Measurements from ENCODE around the gene BRD4. TPM values are rescaled to one million over a fixed set of nuclear protein-coding genes. Genes with fewer than 3 reads are reported as not detected.

BRD4 gene
- total RNA-seq, 4 donors from 2014 or later, result 39.5 to 87.9 (median 61.2) TPM

DNA sequence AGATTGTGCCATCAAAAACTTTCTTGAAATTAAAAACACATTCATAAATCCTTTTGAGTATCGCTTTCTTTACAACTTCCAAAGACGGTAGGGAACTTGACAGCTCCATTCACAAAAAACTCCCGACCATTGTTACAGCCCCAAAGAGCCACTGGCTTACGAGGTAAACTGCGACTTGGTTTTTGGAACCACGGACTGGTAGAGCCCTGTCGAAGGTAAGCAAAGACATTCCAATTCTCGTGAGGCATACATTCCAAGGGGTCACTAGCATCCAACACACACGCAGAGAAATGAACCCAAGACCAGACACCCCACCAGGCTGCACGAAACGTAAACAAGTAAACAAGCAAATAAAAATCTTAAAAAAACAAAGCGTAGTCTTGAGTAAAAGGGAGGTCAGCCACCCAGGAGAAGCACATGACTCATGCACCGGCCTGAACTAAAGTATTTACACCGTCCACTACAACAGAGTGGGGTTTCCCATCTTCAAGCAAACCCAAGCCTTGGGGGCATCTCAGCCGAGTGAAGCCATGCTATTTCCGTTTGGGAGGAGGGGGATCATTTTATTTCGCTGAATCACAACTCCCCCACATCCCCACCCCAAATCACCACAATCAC is 1.4 kb downstream of the BRD4 start:
- Histone ChIP-seq H3K9me3 (no peaks in the 10 kb centered on the region), H3K27ac (peak overlapping the region; percentile 89 to 94 (median 94)), H3K27me3 (no peaks in the 10 kb centered on the region), H3K36me3 (no peaks in the 10 kb centered on the region), H3K4me3 (peak overlapping the region; percentile 82 to 98 (median 91)), H3K4me1 (peaks cover 17 to 62% (median 47%) of the 10 kb centered on the region in 4 donors)
- in situ Hi-C loops (cut with MboI; ENCODE audit: low pct_ligation_motif_present in 1 of 4, low pct_unique_long_range_greater_than_20kb in 1 of 4, low sequenced_read_pairs in 3 of 4), result no loop called here
- peak; percentile 21 for DNase-seq
- 5 to 6% methylated on average over 11 to 17 of the region's 17 CpGs for WGBS, 2 donors (ENCODE audit: low coverage in 1 of 2)
- TF ChIP-seq POLR2AphosphoS5 (IDR thresholded peaks at IDR 0.05) (peak in 1 of 3 donors; percentile 5), CTCF (IDR thresholded peaks at IDR 0.05) (no peak), EP300 (IDR thresholded peaks at IDR 0.05; ENCODE audit: low read depth) (no peak)
- intact Hi-C loops (cut with DNase I; ENCODE audit: low total_unique reads), result loop anchor here (5.0 kb wide), 1 partner anchor 69 kb away; no protein-coding TSS in a partner anchor

DNA sequence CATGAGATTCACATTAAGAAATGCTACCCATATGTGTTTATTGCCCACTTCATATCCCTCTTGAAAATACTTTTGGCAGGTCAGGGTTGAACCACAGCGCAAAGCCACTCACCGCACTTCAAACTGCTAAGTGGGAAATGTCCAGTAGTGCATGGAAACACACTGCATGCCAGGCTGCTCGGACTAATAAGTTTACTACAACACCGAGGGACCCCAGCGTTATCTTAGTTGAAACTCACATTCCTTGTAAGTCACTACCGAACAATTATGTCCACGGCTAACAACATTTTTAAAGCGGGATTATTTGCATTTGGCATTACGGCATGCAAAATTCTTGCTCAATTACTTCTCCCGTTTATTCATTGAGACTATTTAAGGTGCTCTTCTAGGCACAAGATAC is 4.0 kb downstream of the BRD4 start:
- Histone ChIP-seq H3K4me3 (no peak overlapping the region), H3K4me1 (peaks cover 40 to 83% (median 69%) of the 10 kb centered on the region in 4 donors), H3K27ac (no peak overlapping the region), H3K9me3 (no peaks in the 10 kb centered on the region), H3K27me3 (no peaks in the 10 kb centered on the region), H3K36me3 (no peaks in the 10 kb centered on the region)
- in situ Hi-C loops (cut with MboI; ENCODE audit: low pct_ligation_motif_present in 1 of 4, low pct_unique_long_range_greater_than_20kb in 1 of 4, low sequenced_read_pairs in 3 of 4), result no loop called here
- intact Hi-C loops (cut with DNase I; ENCODE audit: low total_unique reads), result no loop called here
- TF ChIP-seq EP300 (IDR thresholded peaks at IDR 0.05; ENCODE audit: low read depth), result no peak
- no peak for DNase-seq
- 63 to 76% methylated on average over 3 to 10 of the region's 10 CpGs for WGBS, 2 donors (ENCODE audit: low coverage in 1 of 2)

GRCh38 chr19:15324791-15325519 is 7.4 kb downstream of the BRD4 start:
- Histone ChIP-seq H3K4me3 (no peak overlapping the region), H3K36me3 (no peaks in the 10 kb centered on the region), H3K4me1 (peaks cover 58 to 94% (median 69%) of the 10 kb centered on the region in 4 donors), H3K27me3 (no peaks in the 10 kb centered on the region), H3K9me3 (no peaks in the 10 kb centered on the region), H3K27ac (peak overlapping the region in 3 of 4 donors; percentile 17 to 65 (median 45))
- no peak for DNase-seq
- WGBS, 2 donors (ENCODE audit: low coverage in 1 of 2), result 32 to 45% methylated on average over 3 to 6 of the region's 6 CpGs
- peak in 1 of 5 experiments; percentile 2 for TF ChIP-seq CTCF (IDR thresholded peaks at IDR 0.05)
- TF ChIP-seq POLR2AphosphoS5 (IDR thresholded peaks at IDR 0.05), result no peak
- in situ Hi-C loops (cut with MboI; ENCODE audit: low pct_ligation_motif_present in 1 of 4, low pct_unique_long_range_greater_than_20kb in 1 of 4, low sequenced_read_pairs in 3 of 4) (no loop called here), intact Hi-C loops (cut with DNase I; ENCODE audit: low total_unique reads) (no loop called here)

- Histone ChIP-seq H3K4me3 (no peak overlapping the region), H3K36me3 (no peaks in the 10 kb centered on the region), H3K27me3 (no peaks in the 10 kb centered on the region), H3K9me3 (no peaks in the 10 kb centered on the region), H3K27ac (peak overlapping the region; percentile 26 to 65 (median 44)), H3K4me1 (peaks cover 53 to 94% (median 72%) of the 10 kb centered on the region in 4 donors)
- in situ Hi-C loops (cut with MboI; ENCODE audit: low pct_ligation_motif_present in 1 of 4, low pct_unique_long_range_greater_than_20kb in 1 of 4, low sequenced_read_pairs in 3 of 4), result no loop called here
- 23 to 67% methylated on average over 1 to 5 of the region's 5 CpGs for WGBS, 2 donors (ENCODE audit: low coverage in 1 of 2)
- intact Hi-C loops (cut with DNase I; ENCODE audit: low total_unique reads), result no loop called here
- TF ChIP-seq CTCF (IDR thresholded peaks at IDR 0.05) (no peak), EP300 (IDR thresholded peaks at IDR 0.05; ENCODE audit: low read depth) (no peak), POLR2AphosphoS5 (IDR thresholded peaks at IDR 0.05) (no peak), POLR2A (IDR thresholded peaks at IDR 0.05) (no peak)
- DNase-seq, result peak; percentile 59
Measured at GRCh38 chr19:15323496-15324235, 8.7 kb downstream of the BRD4 start.
